Caki2 (cell line): ENCODE measurements around the gene MTFR1L. TPM values are rescaled to one million over a fixed set of nuclear protein-coding genes. Genes with fewer than 3 reads are reported as not detected.

Experiments
- DNase-seq: peaks from one replicate; pipeline ENCODE4 v3.0.0-alpha.2; 2015; ENCODE audit warnings: low read depth
- in situ Hi-C: cut with HindIII; loops from 2 replicates; pipeline ENCODE4 v1.10.0; 2016; ENCODE audit warnings: low sequenced_read_pairs, low pct_unique_long_range_greater_than_20kb, mixed read lengths
- total RNA-seq: library from RNA; depleted of rRNA; stranded (reverse); fragments of >200 nt; shearing (Covaris generic); gene quantifications from 2 replicates; pipeline ENCODE4 v1.2.3, GENCODE V29; 2014; ENCODE audit warnings: low replicate concordance

Gene MTFR1L
- total RNA-seq, 1 experiment from 2014 or later = 12.3 TPM

GRCh38 chr1:25786887-25787759 is 32.6 kb upstream of the MTFR1L start:
- in situ Hi-C loops = no loop called here
- no peak for DNase-seq

GRCh38 chr1:25787760-25788166 is 32.0 kb upstream of the MTFR1L start:
- in situ Hi-C loops = no loop called here
- DNase-seq = no peak

- DNase-seq = no peak
- in situ Hi-C loops = no loop called here
Measured at GRCh38 chr1:25790472-25790871, 29.3 kb upstream of the MTFR1L start.

GRCh38 chr1:25792115-25792514 is 27.6 kb upstream of the MTFR1L start:
- no peak for DNase-seq
- in situ Hi-C loops = no loop called here

- in situ Hi-C loops = no loop called here
Measured at GRCh38 chr1:25793585-25794170, 26.1 kb upstream of the MTFR1L start.

GRCh38 chr1:25794325-25794724 is 25.4 kb upstream of the MTFR1L start:
- DNase-seq = no peak
- in situ Hi-C loops = no loop called here

More at GRCh38 chr1:25793585-25794170, 26.1 kb upstream of the MTFR1L start:
- no peak for DNase-seq

- no peak for DNase-seq
- in situ Hi-C loops = no loop called here
Measured at GRCh38 chr1:25795211-25795610, 24.5 kb upstream of the MTFR1L start.

- in situ Hi-C loops = no loop called here
- DNase-seq = no peak
Measured at GRCh38 chr1:25795946-25796810, 23.6 kb upstream of the MTFR1L start.

- in situ Hi-C loops = no loop called here
Measured at GRCh38 chr1:25796811-25797458, 22.8 kb upstream of the MTFR1L start.

GRCh38 chr1:25797939-25798338 is 21.8 kb upstream of the MTFR1L start:
- DNase-seq = no peak
- in situ Hi-C loops = no loop called here

More at GRCh38 chr1:25796811-25797458, 22.8 kb upstream of the MTFR1L start:
- peak; percentile 70 for DNase-seq

- DNase-seq = no peak
- in situ Hi-C loops = no loop called here
Measured at GRCh38 chr1:25798666-25799351, 20.9 kb upstream of the MTFR1L start.

- in situ Hi-C loops = no loop called here
Measured at GRCh38 chr1:25799352-25799934, 20.3 kb upstream of the MTFR1L start.

GRCh38 chr1:25799935-25800702 is 19.6 kb upstream of the MTFR1L start, which contains the start of gene SELENON:
Gene SELENON (plus strand): TSS chr1:25800193. CDS start chr1:25800231, 38 bp downstream.
- in situ Hi-C loops = no loop called here
- DNase-seq = no peak

More at GRCh38 chr1:25799352-25799934, 20.3 kb upstream of the MTFR1L start:
- DNase-seq = no peak

GRCh38 chr1:25800703-25801377 is 18.9 kb upstream of the MTFR1L start:
- DNase-seq = no peak
- in situ Hi-C loops = no loop called here

GRCh38 chr1:25802915-25803314 is 16.8 kb upstream of the MTFR1L start:
- no peak for DNase-seq
- in situ Hi-C loops = no loop called here

GRCh38 chr1:25803368-25803767 is 16.4 kb upstream of the MTFR1L start:
- in situ Hi-C loops = no loop called here
- no peak for DNase-seq
